Stomach (tissue), 9 donors: ENCODE data around the gene XXYLT1. TPM values are rescaled to one million over a fixed set of nuclear protein-coding genes. Genes with fewer than 3 reads are reported as not detected.

Experiments
- DNase-seq, 2 donors: peaks; one replicate each; pipeline versions ENCODE4 v3.0.0 to v3.0.0-alpha.2; 2013 to 2019
- H3K27ac ChIP-seq, 5 donors: fragments of 200-600 bp in 4 of 5; sonication (generic) in 4 of 5; one replicate each; pipeline ENCODE4 v1.5.1; 2013 to 2019; ENCODE audit warnings: mild to moderate bottlenecking in 1 of 5, moderate library complexity in 1 of 5
- H3K27me3 ChIP-seq, 3 donors: fragments of 200-600 bp; sonication (generic); one replicate each; pipeline ENCODE4 v1.5.1; 2017 to 2019; ENCODE audit warnings: mixed run types in 1 of 3
- H3K36me3 ChIP-seq, 4 donors: fragments of 200-600 bp; sonication (generic); 1 replicate in 3 of 4; 2 replicates in 1 of 4; pipeline ENCODE4 v1.5.1; 2016 to 2019
- H3K4me1 ChIP-seq, 4 donors: fragments of 200-600 bp; sonication (generic); one replicate each; pipeline ENCODE4 v1.5.1; 2016 to 2019
- H3K4me3 ChIP-seq, 4 donors: fragments of 200-600 bp; sonication (generic) in 3 of 4; one replicate each; pipeline ENCODE4 v1.5.1; 2016 to 2019; ENCODE audit warnings: mild to moderate bottlenecking in 1 of 4
- H3K9me3 ChIP-seq, 4 donors: fragments of 200-600 bp; sonication (generic); one replicate each; pipeline ENCODE4 v1.5.1; 2016 to 2019
- CTCF ChIP-seq, 7 experiments: fragments of 450-650 bp in 4 of 7; fragments of 200-600 bp in 3 of 7; sonication (generic) in 3 of 7; IDR thresholded peaks; one replicate each; pipeline ENCODE4 v1.5.1; 2016 to 2019; ENCODE audit warnings: antibody characterized with exemption in 7 of 7, control low read depth in 2 of 7, mild to moderate bottlenecking in 1 of 7
- EP300 ChIP-seq: sonication (generic); formaldehyde crosslinking; IDR thresholded peaks from one replicate; pipeline ENCODE4 v1.6.1; 2017; ENCODE audit warnings: antibody characterized with exemption
- POLR2A ChIP-seq, 4 donors: fragments of 450-650 bp; IDR thresholded peaks; one replicate each; pipeline ENCODE4 v1.6.1; 2016; ENCODE audit warnings: antibody characterized with exemption in 4 of 4, control low read depth in 2 of 4, mild to moderate bottlenecking in 1 of 4, moderate library complexity in 1 of 4
- POLR2AphosphoS5 ChIP-seq, 3 donors: sonication (generic); formaldehyde crosslinking; IDR thresholded peaks; one replicate each; pipeline ENCODE4 v1.6.1; 2016; ENCODE audit warnings: antibody characterized with exemption in 3 of 3
- WGBS, 5 donors: extraction: QIAGEN DNeasy Blood & Tissue Kit in 3 of 5; methylation state at CpG; one replicate each; pipeline versions ENCODE4 v1.1.5 to v1.1.7; 2013 to 2018; 5-methylcytosine and 5-hydroxymethylcytosine counted together
- intact Hi-C: fragments of 100-400 bp; cut with DNase I; formaldehyde crosslinking; loops from one replicate; pipeline ENCODE4 v1.15.1; 2023; ENCODE audit warnings: low total_unique reads
- polyA plus RNA-seq, 3 donors: library from polyadenylated mRNA; stranded (reverse); fragments of 200-250 nt; gene quantifications; one replicate each; pipeline ENCODE4 v1.2.3, GENCODE V29; 2013
- total RNA-seq, 5 donors: library from RNA; depleted of rRNA; stranded (reverse); fragments of >200 nt; gene quantifications; one replicate each; pipeline versions ENCODE4 v1.1.0 to v1.2.3, GENCODE V29; 2014 to 2016
- donor health status: healthy with polysubstance abuse.
- donor health status: Bipolar disorder and iron deficiency.
- donor health status: healthy.

XXYLT1 gene
- total and polyA plus RNA-seq, 8 donors, result 2.1 to 41.5 (median 11.4) TPM; not detected in 1

GRCh38 chr3:195203606-195204005 is 67.4 kb downstream of the XXYLT1 start:
- intact Hi-C loops, result no loop called here
- H3K27ac ChIP-seq, result peak overlapping the region in 3 of 5 donors; percentile 50 to 67 (median 64)

GRCh38 chr3:195201295-195201694 is 69.7 kb downstream of the XXYLT1 start:
- Histone ChIP-seq H3K4me1 (peaks cover 4 to 29% (median 22%) of the 10 kb centered on the region in 4 donors), H3K27me3 (no peaks in the 10 kb centered on the region), H3K27ac (no peak overlapping the region), H3K9me3 (no peaks in the 10 kb centered on the region), H3K4me3 (no peak overlapping the region), H3K36me3 (no peaks in the 10 kb centered on the region)
- intact Hi-C loops, result no loop called here
- no peak for DNase-seq
- TF ChIP-seq POLR2A (IDR thresholded peaks at IDR 0.05) (no peak), EP300 (no peak), CTCF (IDR thresholded peaks at IDR 0.05) (no peak), POLR2AphosphoS5 (IDR thresholded peaks at IDR 0.05) (no peak)
- WGBS, 5 donors, result 91 to 98% (median 95%) methylated on average over 3 of the region's 3 CpGs

More at GRCh38 chr3:195203606-195204005, 67.4 kb downstream of the XXYLT1 start:
- Histone ChIP-seq H3K4me1 (peaks cover 5 to 31% (median 20%) of the 10 kb centered on the region in 4 donors), H3K4me3 (no peak overlapping the region), H3K36me3 (no peaks in the 10 kb centered on the region), H3K27me3 (no peaks in the 10 kb centered on the region), H3K9me3 (no peaks in the 10 kb centered on the region)
- DNase-seq, result peak in 1 of 2 donors; percentile 21
- 85 to 95% (median 91%) methylated on average over 6 of the region's 6 CpGs for WGBS, 5 donors
- TF ChIP-seq CTCF (IDR thresholded peaks at IDR 0.05), result no peak
- no peak for TF ChIP-seq POLR2A (IDR thresholded peaks at IDR 0.05)
- no peak for TF ChIP-seq POLR2AphosphoS5 (IDR thresholded peaks at IDR 0.05)
- TF ChIP-seq EP300, result no peak

GRCh38 chr3:195200010-195200822 is 70.7 kb downstream of the XXYLT1 start:
- Histone ChIP-seq H3K4me3 (no peak overlapping the region), H3K36me3 (no peaks in the 10 kb centered on the region), H3K9me3 (no peaks in the 10 kb centered on the region), H3K27ac (no peak overlapping the region), H3K4me1 (peaks cover 4 to 30% (median 22%) of the 10 kb centered on the region in 4 donors), H3K27me3 (no peaks in the 10 kb centered on the region)
- TF ChIP-seq EP300 (no peak), CTCF (IDR thresholded peaks at IDR 0.05) (no peak), POLR2AphosphoS5 (IDR thresholded peaks at IDR 0.05) (no peak), POLR2A (IDR thresholded peaks at IDR 0.05) (no peak)
- intact Hi-C loops, result no loop called here
- WGBS, 5 donors, result 91 to 96% (median 94%) methylated on average over 14 of the region's 14 CpGs
- DNase-seq, result peak in 1 of 2 donors; percentile 15

- no peak overlapping the region for H3K4me3 ChIP-seq
- WGBS, 5 donors, result 61 to 82% (median 72%) methylated on average over 19 of the region's 19 CpGs
- no peaks in the 10 kb centered on the region for H3K36me3 ChIP-seq
- peaks cover 0 to 17% (median 10%) of the 10 kb centered on the region in 4 donors for H3K4me1 ChIP-seq
- peak in 1 of 2 donors; percentile 24 for DNase-seq
- no peaks in the 10 kb centered on the region for H3K27me3 ChIP-seq
- TF ChIP-seq POLR2A (IDR thresholded peaks at IDR 0.05) (no peak), CTCF (IDR thresholded peaks at IDR 0.05) (no peak), EP300 (no peak), POLR2AphosphoS5 (IDR thresholded peaks at IDR 0.05) (no peak)
- no peak overlapping the region for H3K27ac ChIP-seq
- H3K9me3 ChIP-seq, result no peaks in the 10 kb centered on the region
- intact Hi-C loops, result no loop called here
Observed at GRCh38 chr3:195198426-195199346, 72.3 kb downstream of the XXYLT1 start.
